Retina (tissue), 1 donor: ENCODE measurements around the gene DIS3.
"Not testable (repeated sequence)": the region's sequence is repeated elsewhere in the genome, so short reads cannot be mapped to it uniquely, and the experiment has no call there.

Experiments
- DNase-seq: peaks from one replicate; pipeline ENCODE4 v3.0.0-alpha.2; 2016

The DIS3 gene

DNA sequence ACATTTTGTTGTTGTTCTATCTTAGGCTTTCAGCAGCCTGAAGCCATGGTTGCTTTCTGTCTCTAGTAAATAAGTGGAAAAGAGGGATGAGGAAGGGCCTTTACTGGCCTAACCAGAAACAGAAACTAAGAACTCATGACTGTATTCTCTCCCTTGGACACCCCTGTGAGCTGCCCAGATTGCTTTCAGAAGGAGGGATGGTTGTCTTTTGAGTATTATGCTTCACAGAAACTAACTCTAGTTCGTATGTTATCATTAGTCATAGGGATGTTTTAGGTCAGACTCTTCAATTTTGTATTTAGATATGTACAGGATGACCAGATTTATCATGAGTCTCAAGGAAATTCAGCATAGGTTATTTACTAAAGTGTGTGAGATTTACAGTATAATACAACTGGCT lies 36.4 kb downstream of the DIS3 start:
- DNase-seq: no peak

DNA sequence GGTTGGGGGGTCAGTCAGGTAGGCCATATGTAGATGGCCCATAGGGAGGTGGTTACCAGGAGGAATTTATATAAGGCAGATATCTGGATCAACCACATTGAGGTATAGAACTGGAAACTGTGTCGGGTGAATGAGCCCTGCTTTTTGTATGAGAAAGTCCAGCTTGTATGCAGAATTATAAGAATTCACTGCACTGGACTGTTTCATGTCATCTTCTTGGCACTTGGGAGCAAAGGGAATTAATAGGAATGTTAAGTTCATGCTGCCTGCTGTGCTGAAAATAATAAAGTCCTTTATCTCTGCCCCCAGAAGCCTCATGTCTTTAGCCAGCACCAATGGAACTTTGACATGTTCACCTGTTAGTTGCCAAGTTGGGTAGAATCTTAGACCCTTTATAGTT lies 41.7 kb downstream of the DIS3 start:
- DNase-seq: no peak

DNA sequence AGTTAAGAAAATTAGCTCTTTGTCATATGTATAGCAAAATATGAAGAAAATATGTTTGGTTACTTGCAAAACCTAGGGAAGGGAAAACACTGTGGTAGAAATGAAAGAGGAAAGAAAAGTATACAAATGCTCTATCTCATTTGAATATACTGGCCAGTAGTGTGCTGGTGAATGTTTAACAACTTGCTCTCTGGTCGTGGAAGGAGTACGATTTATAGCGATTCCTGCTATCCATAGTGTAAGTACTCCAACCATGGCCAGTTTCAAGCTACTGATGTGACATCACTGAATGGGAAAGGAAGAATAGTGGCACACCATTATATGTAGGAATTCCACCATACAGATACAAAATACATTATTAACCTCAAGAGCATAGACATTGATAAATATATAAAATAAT lies 44.7 kb downstream of the DIS3 start:
- no peak for DNase-seq

DNA sequence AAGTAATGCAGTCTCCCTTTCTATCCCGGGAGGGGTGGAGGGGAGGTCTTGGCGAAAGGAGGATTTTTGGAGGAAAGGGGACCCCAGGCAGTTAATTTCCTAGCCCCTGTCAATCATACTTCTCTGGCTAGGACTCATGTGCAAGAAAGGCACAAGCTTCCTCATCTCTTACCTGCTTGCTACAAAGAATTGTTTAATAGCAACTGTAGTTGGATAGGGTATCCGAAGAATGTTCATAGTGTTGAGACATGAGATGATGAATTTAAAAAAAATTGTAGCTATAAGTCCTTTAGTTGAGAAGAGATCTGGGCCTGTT lies 53.5 kb downstream of the DIS3 start:
- no peak for DNase-seq

DNA sequence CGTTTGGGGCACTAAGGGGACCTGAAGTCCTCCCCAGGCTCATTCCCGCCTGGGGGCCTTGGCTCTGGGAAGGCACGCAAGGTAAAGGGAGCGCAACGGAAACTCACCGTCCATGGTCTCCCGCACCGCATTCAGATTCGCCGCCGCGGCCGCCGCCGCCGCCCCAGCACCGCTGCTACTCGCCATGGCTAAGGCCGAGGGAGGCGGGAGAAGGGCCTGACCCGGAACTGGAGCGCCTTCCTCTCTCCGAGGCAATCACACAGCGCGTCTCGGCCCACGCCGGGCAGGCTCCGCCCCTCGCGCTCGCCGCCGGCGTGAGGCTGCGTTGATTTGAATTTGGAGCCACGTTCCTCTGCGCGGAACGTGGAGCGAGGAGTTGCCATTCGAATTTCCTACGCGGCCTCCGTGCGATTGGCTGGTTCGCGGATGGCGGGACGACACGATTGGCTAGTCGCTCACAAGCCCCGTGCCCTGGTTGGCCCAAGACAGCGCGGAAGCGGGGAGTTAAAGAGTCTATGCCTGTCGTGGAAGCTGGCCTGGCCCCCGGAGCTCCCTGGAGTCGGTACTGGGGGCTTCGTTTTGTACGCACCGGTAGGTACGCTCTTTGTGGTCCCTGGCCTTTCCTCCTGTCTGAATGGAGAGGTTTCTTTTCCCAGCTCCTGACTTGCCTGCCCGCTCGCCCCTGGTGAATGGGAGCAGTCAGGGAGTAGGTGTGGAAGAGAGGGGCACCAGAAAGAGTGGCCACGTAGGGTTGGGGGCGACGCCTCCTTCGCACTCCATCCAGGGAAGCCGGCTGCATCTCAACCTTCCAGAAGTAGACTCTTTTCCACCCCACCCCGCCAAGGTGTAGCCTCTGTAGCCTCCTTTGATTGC lies 54.0 kb downstream of the DIS3 start, which contains the start of the genes BORA and MZT1:
Gene BORA, plus strand, starts transcription at position 507 of the 873 bp plus-strand sequence. CDS start 1,018 bp downstream, outside the sequence.
Gene MZT1, minus strand, starts transcription at position 213 of the 873 bp plus-strand sequence. Its CDS starts 27 bp downstream, at position 186.
- DNase-seq: peak; percentile 97

DNA sequence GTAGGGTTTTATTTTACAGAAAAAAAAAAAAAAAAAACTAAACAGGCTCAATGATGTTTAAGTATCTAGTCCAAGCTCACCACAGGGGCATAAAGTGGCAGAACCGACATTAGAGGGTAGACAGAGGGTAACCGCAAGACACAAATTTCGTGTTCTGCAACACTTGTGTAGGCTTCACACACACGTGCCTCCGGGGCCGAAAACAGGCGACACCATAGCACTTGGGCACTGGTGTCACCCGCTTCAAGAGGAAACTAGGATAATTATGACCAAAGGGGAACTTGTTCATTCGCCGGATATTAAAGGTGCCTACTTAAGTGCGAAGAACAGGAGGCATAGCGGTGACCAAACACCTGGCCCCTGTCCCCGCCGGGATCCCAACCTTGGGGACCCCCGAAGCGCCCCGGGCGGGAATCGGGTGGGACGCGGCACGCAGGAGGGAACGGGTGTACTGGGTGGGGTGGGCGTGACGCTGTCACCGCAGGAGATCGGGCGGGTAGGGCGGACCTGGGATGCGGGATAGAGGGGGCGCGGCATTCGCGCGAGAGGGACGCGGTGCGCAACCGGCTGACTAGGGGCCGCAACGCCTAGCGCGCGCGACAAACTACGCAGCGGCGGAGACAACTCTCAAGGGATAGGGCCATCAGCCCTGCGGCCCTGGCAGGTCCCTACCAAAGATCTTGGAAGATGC lies 54.8 kb downstream of the DIS3 start:
- DNase-seq: no peak

DNA sequence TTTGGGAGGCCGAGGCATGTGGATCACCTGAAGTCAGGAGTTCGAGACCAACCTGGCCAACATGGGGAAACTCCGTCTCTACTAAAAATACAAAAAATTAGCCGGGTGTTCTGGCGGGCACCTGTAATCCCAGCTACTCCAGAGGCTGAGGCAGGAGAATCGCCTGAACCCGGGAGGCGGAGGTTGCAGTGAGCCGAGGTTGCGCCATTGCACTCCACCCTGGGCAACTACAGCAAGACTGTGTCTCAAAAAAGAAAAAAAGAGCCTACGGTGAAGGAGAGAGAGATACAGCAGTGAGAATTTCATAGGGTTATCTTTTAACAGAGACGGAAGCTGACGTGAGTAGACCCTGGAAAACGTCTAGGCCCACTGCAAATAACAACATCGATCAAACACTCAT lies 55.5 kb downstream of the DIS3 start:
- DNase-seq: not testable (repeated sequence)

DNA sequence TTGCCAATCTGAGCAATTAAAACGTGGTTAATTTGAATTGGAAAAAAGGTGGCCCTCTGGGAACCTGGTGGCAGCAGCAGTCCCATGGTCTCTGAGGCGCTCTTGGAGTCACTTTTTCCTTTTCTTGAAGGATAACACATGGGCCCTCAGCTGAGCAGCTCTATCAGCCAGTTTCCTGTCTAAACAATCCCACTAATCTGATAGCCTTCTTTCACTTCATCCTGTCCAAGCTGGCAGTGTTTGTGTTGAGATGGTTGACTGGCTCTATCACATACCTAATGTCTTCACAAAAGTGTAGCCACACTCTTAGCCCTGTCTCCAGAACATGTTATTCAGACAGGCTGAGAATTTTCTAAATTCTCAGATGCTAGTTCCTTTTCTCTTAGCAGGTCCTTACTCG lies 64.9 kb downstream of the DIS3 start:
- no peak for DNase-seq
